Duodenal mucosa (tissue), 2 donors: ENCODE data around the gene RTP1.
"Not testable (repeated sequence)": the region's sequence is repeated elsewhere in the genome, so short reads cannot be mapped to it uniquely, and the experiment has no call there.

Experiments used
- H3K27ac ChIP-seq: one replicate; pipeline ENCODE4 v1.7.0; 2013; ENCODE audit warnings: low read depth, low read length
- H3K27me3 ChIP-seq, 2 donors: one replicate each; pipeline ENCODE4 v1.7.0; 2013; ENCODE audit warnings: low read length in 2 of 2, control low read depth in 1 of 2; ENCODE audit not compliant: insufficient read depth in 2 of 2, control insufficient read depth in 1 of 2
- H3K36me3 ChIP-seq, 2 donors: one replicate each; pipeline ENCODE4 v1.7.0; 2013; ENCODE audit warnings: low read length in 2 of 2, control low read depth in 1 of 2; ENCODE audit not compliant: insufficient read depth in 2 of 2, control insufficient read depth in 1 of 2
- H3K4me1 ChIP-seq, 2 donors: one replicate each; pipeline ENCODE4 v1.7.0; 2013; ENCODE audit warnings: low read length in 2 of 2, control low read depth in 1 of 2; ENCODE audit not compliant: insufficient read depth in 2 of 2, control insufficient read depth in 1 of 2
- H3K4me3 ChIP-seq, 2 donors: one replicate each; pipeline ENCODE4 v1.7.0; 2013; ENCODE audit warnings: low read length in 2 of 2, low read depth in 1 of 2
- H3K9ac ChIP-seq, 2 donors: one replicate each; pipeline ENCODE4 v1.7.0; 2013; ENCODE audit warnings: low read length in 2 of 2, low read depth in 1 of 2
- H3K9me3 ChIP-seq, 2 donors: one replicate each; pipeline ENCODE4 v1.7.0; 2013; ENCODE audit warnings: low read length in 2 of 2, control low read depth in 1 of 2; ENCODE audit not compliant: control insufficient read depth in 1 of 2

The RTP1 gene

GRCh38 chr3:187236962-187237361 lies 39.7 kb downstream of the RTP1 start:
- Histone ChIP-seq H3K9me3 (no peaks in the 10 kb centered on the region), H3K36me3 (no peaks in the 10 kb centered on the region), H3K4me3 (no peak overlapping the region), H3K27ac (no peak overlapping the region), H3K4me1 (no peaks in the 10 kb centered on the region), H3K27me3 (no peaks in the 10 kb centered on the region), H3K9ac (no peak overlapping the region)

GRCh38 chr3:187237741-187238140 lies 40.5 kb downstream of the RTP1 start:
- H3K27me3 ChIP-seq, result no peaks in the 10 kb centered on the region
- H3K4me1 ChIP-seq, result no peaks in the 10 kb centered on the region
- no peak overlapping the region for H3K9ac ChIP-seq
- H3K36me3 ChIP-seq, result no peaks in the 10 kb centered on the region
- no peak overlapping the region for H3K4me3 ChIP-seq
- H3K9me3 ChIP-seq, result no peaks in the 10 kb centered on the region
- no peak overlapping the region for H3K27ac ChIP-seq

GRCh38 chr3:187238239-187238638 lies 41.0 kb downstream of the RTP1 start:
- H3K4me1 ChIP-seq, result no peaks in the 10 kb centered on the region
- H3K36me3 ChIP-seq, result no peaks in the 10 kb centered on the region
- H3K4me3 ChIP-seq, result no peak overlapping the region
- H3K9ac ChIP-seq, result no peak overlapping the region
- H3K27ac ChIP-seq, result no peak overlapping the region
- H3K9me3 ChIP-seq, result no peaks in the 10 kb centered on the region
- H3K27me3 ChIP-seq, result no peaks in the 10 kb centered on the region

GRCh38 chr3:187238835-187239234 lies 41.5 kb downstream of the RTP1 start:
- H3K4me3 ChIP-seq, H3K9ac ChIP-seq, H3K36me3 ChIP-seq, H3K27me3 ChIP-seq, H3K4me1 ChIP-seq, H3K9me3 ChIP-seq, H3K27ac ChIP-seq: not testable (repeated sequence)

GRCh38 chr3:187242435-187242834 lies 45.1 kb downstream of the RTP1 start:
- Histone ChIP-seq H3K36me3 (no peaks in the 10 kb centered on the region), H3K27me3 (no peaks in the 10 kb centered on the region), H3K4me1 (no peaks in the 10 kb centered on the region), H3K9me3 (no peaks in the 10 kb centered on the region), H3K9ac (no peak overlapping the region), H3K4me3 (no peak overlapping the region), H3K27ac (no peak overlapping the region)

GRCh38 chr3:187242900-187243299 lies 45.6 kb downstream of the RTP1 start:
- no peak overlapping the region for H3K27ac ChIP-seq
- H3K4me3 ChIP-seq, result no peak overlapping the region
- H3K27me3 ChIP-seq, result no peaks in the 10 kb centered on the region
- H3K9me3 ChIP-seq, result no peaks in the 10 kb centered on the region
- no peak overlapping the region for H3K9ac ChIP-seq
- H3K4me1 ChIP-seq, result no peaks in the 10 kb centered on the region
- no peaks in the 10 kb centered on the region for H3K36me3 ChIP-seq

GRCh38 chr3:187243933-187244524 lies 46.7 kb downstream of the RTP1 start:
- Histone ChIP-seq H3K36me3 (no peaks in the 10 kb centered on the region), H3K9me3 (no peaks in the 10 kb centered on the region), H3K27ac (no peak overlapping the region)

GRCh38 chr3:187247398-187247797 lies 50.1 kb downstream of the RTP1 start:
- H3K9me3 ChIP-seq, result no peaks in the 10 kb centered on the region
- H3K4me3 ChIP-seq, result no peak overlapping the region
- no peaks in the 10 kb centered on the region for H3K27me3 ChIP-seq
- no peaks in the 10 kb centered on the region for H3K4me1 ChIP-seq
- H3K9ac ChIP-seq, result no peak overlapping the region
- H3K27ac ChIP-seq, result no peak overlapping the region
- H3K36me3 ChIP-seq, result no peaks in the 10 kb centered on the region

More at GRCh38 chr3:187243933-187244524, 46.7 kb downstream of the RTP1 start:
- Histone ChIP-seq H3K27me3 (no peaks in the 10 kb centered on the region), H3K4me1 (no peaks in the 10 kb centered on the region), H3K4me3 (no peak overlapping the region), H3K9ac (no peak overlapping the region)
